SHP77 treated with DMSO at 0.1 percent for 48 hours (cell line): ENCODE measurements around the gene TMEM41A.

Experiments
- DNase-seq: peaks from one replicate; lab custom pipeline; 2025; lab: John Stamatoyannopoulos, UW

TMEM41A gene

DNA sequence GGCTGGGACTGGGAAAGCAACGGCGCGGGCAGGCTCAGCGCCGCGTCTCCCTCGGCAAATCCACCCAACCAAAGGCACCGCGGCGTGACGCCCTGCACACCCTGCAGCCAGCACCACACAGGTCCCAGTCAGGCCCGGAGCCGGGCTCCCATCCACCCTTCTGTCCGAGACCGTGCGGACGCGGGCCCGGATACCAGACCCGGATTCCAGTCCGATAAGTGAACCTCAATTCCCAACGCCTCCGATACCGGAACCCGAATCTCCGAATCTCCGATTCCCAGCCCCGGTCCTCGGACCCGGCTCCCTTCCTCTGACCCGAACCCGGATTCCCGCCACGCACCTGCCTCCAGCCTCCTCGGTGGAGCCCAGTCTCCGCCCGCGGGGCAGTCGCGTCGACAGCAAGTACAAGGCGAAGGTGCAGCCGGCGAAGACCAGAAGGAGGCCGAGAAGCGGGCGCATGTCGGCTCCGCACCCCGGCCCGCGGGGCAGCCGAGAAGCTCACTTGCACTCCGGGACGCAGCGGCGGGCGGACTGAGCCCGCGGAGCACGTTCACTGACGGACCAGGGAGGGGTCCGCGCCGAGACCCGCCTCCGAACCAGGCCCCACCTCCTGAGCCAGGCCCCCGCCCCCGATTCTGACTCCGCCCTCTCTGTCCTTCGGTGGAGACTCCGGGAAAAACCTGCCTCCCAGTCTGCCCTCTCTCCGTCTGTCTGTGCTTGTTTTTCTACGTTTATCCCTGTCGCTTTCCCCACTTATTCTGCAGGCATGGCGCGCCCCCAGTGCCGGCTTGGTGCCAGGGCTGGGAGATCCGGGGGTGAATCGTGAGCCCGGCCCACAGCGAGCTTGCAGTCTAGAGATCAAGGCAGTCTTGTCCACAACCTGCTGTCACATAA lies at the start of gene TMEM41A:
Gene TMEM41A, minus strand, starts transcription at position 533 of the 894 bp plus-strand sequence. Its CDS starts 74 bp downstream, at position 459.
- peak; percentile 56 for DNase-seq

DNA sequence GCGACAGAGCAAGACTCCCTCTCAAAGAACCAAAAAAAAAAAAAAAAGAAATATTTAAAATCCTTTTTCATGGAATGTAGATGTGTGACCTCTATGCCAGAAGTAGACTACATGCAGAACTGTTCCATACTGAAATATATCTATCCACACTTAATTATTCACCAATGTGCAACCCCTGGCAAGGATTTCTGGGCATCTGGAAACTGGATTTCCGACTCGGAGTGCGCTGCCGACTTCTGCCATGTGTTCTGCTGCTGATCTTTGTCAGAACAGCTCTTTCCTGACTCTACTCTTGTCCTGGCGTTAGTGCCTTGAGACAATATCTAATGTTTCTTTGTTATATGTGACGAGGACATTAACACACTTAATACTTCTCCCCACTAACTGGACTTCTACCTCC lies 41.9 kb upstream of the TMEM41A start:
- DNase-seq = no peak

DNA sequence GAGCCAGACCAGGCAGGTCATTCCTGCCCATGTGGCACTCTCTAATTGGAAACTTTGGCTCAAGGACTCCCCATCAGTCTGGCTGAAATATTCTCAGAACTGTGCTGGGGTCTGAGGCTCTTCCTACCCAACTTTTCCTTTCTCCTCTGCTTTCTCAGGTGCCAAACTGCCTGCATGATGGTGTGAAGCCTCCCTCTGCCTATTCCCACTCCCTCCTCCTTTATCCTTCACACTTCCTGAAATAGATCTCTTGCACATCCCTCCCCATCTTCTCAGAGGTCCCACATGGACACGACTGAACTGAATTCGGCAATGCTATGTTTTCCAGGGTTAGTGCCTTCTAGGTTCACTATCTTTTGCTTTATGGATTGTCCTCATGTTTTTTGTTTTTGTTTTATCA lies 41.1 kb upstream of the TMEM41A start:
- DNase-seq = no peak

DNA sequence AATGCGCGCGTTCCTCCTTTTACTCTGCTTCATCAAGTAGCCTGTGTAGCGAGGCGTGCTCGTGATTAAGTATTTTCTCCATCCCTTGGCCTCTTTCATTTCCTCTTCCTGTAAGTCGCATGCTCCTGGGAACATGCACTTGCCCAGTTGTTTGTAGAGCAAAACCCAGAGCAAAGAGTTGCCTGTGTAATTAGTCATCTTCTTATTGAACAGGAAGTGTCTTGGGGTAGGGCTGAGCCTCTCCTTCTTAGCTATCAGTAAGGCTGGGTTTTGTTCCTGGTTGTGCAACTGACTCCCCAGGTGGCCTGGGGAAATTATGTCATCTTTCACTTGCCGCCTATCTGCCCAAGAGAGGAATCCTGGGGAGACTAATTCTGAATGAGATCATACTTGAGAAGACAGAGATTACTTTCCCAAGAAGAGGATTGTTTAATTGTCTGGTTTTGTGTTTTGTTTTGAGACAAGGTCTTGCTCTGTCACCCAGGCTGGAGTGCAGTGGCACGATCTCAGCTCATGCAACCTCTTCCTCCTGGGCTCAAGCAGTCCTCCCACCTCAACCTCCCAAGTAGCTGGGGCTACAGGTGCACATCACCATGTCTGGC lies 38.6 kb upstream of the TMEM41A start:
- no peak for DNase-seq

DNA sequence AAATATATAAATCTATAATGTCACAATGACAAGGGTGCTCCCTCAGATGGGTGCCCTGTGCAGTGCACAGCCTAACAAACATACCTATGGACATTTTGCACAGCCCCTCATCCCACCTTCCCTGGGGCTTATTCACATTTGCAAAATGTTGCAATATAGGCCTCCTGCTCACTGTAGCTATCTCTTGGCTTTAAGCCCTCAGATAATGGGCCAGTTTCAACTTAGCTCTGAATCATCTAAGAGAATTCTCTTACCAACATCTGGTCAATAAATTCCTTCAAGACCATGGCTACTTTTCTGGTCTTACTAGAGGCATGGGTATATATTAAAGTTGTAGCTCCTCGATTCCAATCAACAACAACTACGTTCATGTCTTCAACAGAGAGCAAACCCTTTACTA lies 35.7 kb upstream of the TMEM41A start:
- DNase-seq = no peak

DNA sequence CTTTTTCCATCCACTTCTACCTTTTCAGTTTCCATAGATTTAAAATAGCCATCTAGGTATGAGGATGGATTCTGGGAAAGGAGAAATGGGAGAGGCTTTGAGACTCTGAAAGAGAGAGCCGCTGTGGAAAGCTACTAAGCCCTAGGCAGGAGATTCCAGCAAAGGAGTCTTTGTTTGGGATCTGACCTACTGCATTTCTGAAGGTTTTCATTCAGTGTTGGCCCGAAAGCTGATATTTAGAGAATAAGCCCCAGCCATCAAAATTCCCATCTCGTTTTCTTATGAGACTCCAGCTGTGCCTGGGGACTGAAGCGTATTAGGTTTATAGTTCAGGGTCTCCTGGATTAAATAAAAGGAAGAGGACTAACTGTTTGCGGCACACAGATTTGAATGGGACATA lies 34.1 kb upstream of the TMEM41A start:
- DNase-seq = no peak

DNA sequence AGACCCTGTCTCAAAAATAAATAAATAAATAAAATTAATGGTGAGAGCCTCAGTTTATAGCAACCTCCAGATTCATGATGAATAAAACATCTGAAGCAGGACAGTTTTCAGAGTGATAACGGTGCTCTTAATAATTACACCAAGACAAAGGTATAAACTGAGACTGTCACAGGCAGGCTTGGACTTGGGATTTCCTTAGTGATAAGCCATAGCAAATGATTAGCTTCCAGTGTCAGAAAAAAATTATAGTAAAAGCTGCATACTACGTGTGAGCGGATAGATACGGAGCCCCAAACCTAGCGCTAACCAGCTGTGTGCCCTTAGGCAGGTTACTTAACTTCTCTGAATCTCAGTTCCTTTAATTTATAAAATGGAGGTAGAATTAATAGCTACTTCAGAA lies 32.0 kb upstream of the TMEM41A start:
- no peak for DNase-seq

DNA sequence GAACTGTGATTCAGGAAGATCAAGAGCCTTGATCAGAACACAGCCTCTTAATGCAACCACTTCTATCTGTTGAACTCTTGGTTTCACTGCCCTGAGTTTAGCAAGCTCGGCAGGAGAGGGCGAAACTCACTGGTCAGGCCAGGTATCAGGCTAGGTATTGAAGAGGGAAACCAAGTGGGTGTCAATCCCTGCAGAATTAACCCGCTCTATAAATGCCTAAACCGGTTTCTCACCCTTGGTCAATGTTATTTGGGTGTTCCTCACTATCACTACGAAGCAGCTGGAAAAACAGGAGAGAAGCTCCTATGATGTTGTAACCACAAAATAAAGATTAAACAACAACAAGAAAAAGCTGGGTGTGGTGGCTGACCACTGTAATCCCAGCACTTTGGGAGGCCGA lies 29.7 kb upstream of the TMEM41A start:
- DNase-seq = no peak

DNA sequence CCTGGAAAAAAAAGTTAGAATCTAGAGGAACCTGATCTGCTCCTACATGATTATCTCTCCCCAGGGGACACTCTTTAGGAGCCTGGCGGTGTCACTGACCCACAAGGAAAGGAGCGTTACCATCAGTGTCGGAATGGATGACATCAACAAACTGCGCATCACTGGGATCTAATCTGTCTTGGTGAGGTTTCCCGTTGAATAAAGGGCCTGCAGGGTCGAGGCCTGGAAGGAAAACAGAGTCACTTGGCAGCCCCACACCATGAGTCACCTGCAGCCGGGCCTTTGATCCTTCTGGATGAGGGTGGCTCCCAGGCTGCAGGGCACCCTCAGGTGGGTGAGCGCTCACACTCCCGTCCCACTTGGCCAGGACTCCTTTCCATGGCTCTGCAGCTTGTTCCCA lies 28.5 kb upstream of the TMEM41A start:
- DNase-seq = no peak

DNA sequence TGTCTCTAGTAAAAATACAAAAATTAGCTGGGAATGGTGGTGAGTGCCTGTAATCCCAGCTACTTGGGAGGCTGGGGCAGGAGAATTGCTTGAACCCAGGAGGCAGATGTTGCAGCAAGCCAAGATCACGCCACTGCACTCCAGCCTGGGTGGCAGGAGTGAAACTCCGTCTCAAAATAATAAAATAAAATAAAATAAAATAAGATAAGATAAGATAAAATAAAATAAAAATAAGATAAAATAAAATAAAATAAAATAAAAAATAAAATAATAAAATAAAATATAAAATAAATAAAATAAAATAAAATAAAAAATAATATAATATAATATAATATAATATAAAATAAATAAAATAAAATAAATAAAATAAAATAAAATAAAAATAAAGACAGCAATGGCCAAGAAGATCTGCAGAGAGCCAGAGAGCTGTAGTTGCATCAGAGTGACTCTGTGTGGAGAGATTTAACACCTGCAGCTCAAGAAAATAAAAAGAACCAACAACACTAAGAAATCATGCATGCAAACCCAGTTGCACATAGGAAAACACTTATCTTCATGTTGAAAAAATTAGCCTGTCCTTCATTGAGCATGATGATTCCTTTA lies 27.6 kb upstream of the TMEM41A start:
- DNase-seq = no peak

DNA sequence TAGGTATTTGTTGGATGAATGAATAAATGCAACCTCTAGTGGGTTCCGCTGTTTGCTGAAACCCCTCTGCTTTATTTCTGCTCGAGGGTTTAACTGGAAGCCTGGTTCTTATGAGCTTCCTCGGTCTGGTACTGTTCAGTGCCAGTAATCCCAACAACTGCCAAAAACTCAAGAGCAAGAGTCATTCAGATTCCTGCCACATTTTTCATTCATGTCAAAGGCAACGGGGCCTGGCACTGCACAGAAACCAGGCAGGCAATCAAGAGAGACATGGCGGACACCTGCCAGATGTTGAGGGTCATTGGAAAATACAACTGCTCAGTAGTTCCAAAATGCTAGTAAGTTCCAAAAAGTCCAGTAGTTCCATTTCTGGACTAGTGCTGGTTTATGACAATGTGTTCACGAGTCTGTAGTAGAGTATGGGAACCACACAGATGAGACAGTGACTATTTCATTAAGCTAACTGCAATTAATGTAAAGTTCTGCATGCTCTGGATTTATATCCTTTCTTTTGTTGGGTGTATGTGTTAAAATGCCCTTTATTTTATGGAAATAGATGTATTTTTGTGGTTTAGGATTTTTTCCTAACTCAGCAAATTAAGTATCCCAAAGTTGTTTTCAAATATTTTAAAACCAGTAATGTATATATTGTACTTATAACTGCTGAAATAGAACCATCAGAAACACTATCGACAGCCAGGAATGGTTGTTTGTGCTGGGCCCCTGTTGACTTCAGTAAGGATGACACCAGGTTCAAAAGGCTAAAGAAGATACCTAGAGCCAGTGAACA lies 22.7 kb upstream of the TMEM41A start:
- DNase-seq = no peak

DNA sequence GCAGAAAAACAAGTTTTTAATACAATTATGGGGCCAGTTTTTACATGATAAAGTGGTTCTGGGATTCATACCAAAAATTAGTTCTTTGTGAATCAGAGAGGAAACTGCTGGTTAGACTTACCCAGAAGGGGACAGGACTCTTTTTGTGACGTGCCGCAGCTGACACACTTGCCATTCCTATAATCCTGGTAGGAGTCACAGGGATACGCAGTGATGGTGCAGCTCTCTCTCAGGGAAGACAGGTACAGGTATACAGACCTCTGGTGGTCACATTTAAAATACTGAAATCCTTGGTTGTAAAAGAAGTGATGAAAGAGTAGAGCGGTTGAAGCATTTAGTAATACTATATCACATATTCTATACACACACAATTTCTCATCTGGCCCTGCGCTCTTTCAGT lies 20.2 kb upstream of the TMEM41A start:
- no peak for DNase-seq

DNA sequence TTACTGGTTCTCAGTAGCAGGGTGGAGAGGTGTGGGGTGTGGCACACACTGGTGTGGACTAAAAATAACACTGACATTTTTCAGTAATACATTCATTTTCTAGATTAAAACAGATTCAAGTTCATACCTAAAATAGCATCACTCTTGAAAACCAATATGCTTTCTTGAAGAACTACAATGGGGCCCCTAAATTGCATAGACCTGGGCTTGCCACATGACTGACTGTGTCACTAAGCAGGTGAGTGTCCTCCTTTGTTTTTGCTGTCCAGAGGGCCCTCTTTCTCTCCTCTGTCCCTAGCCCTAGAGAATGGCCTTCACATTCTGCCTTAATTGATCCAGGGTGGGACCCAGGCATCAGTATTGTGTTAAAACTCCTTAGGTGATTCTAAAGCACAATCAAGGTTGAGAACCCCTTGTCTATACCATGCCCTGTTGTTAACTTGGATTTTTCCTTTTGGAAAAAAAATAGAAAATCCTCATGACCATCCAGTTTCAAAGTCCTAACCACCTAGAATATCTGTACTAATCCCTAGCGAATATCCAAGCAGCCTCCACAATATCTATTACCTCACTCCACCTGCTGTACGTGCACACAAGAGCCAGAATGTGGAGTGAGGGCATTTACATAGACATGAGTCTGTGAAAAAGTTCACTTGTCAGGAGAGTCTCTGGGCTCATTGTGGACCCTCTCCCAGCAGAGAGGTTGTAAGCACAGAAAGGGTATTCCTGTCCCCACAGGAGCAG lies 18.7 kb upstream of the TMEM41A start:
- no peak for DNase-seq

DNA sequence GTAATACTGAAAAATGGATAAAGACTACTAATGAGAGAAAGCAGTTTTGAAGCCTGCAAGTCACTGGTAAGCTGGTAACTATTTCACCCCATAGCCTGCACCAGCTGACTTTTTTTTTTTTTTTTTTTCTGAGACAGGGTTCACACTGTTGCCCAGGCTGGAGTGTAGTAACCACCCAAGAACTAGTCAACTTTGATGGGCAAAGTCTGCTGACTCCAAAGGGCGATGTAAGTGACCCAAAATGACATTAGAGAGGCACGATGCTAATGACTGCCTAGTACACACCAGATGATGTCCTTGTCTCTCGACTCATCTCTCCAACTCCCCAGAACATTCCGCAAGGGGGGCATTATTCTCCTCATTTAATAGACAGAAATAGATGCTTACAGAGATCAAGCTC lies 12.9 kb upstream of the TMEM41A start:
- no peak for DNase-seq

DNA sequence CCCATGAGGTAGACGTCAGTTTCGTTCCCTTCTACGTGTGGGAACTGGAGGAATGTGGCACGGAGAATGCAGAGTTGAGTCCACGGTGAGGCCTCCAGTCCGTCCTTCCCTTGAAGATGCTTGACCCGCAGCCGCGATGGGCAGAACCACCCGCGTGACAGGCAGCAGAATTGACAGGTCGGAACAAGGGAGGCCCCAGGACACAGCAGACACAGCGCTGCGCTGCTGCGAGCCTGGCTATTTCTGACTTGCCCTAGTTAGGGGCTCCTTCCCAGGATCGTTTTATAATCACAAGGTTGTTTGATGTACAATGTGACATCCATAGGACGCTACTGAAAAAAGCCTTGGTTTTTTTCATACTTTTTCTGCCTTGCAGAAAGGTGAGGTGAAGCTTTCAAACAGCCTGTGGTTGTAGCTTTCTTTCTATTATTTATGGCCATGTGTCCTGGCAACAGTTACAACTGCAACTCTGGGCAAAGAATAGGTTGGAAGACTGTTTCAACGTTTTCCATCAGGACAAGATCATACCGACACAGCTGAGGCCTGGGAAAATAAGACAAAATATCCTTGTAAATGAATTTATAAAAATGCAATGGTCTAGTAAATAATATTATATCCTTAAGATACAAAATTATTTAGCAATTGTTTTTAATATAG lies 9.6 kb upstream of the TMEM41A start:
- no peak for DNase-seq

DNA sequence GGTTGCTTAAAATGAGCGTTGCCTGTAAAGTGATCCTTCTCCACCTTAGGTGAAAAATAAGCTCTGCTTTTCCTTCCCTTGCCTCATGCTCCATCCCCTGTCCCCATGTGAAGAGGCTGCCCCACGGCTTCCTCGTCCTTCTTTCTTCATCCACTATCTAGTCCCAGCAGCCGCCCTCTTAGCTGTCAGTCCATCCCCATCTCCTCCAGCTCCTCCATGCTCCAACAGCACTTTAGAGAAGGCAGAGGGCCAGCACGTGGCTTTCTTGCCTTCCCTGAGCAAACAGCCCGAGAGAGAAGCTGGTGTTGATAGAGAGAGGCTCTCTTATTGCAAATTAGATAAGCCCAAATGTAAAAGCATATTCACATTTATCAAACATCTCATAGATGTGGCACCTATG lies 9.0 kb upstream of the TMEM41A start:
- DNase-seq = no peak

DNA sequence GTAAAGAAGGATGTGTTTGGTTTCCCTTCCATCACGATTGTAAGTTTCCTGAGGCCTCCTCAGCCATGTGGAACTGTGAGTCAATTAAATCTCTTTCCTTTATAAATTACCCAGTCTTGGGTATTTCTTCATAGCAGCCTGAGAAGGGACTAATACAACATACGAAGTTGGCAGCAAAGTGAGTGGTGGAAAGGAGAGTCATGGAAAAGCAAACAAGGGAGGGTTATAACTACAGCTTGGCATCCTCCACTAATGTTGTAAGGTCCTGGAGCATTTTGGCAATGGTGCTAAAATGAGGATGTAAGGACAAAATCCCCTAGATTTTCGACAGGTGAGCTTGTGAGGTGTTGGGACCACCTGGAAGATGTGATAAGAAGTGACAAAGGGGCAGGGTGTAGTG lies 5.8 kb upstream of the TMEM41A start:
- no peak for DNase-seq

DNA sequence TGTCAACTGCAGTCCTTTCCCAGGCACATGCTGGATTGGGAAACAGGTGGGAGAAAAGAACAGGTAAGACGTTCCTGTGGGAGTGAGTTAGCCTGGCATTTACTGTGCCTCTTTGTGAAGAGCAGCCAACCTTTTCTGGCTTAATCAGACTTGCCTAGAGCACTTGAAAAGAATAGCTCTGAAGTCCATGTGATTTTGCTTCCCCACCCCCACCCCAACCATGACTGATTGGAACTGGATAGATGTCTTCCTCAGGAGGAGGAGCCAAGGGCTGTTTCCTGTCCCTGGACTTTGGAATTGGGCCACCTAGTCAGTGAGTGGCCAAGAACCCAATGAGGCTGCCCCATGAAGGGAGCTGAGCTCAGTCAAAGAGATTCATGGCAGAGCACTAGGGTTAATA lies 4.7 kb upstream of the TMEM41A start:
- DNase-seq = no peak

DNA sequence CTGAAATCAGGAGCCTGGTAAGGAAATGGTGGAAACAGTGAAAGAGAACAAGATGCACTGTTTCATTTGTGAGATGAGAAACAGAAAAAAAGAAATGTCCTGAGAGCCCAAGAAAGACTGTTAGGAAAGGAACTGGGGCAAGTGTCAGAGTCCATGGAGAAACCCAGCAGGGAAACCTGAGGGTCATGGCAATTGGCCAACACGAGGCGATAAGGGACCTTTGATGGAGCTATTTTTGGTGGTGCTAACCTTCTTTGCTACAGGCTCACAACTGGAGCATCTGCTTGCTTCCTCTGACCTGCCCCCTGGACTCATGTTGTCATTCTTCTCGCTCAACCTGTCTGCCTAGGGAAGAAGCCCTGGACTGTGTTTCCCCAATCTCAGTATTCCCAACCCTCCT lies 4.2 kb upstream of the TMEM41A start:
- DNase-seq = no peak

DNA sequence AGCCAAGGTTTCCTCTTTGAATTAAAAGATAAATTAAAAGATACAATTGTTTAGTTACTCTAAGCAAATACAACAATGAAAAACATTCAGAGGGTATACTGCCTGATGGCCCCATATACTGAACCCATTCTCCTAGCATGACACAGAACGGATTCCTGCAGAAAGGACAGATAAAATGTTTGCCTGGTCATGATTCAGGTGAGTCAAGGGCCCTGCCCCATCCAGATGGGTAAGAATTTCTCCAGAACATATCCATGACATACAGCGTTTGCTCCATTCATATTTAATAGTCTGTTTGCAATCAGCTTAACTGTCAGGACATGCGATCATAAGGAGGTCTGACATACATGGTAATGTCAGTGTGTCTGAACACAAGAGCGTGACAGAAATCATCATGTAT lies 8.6 kb downstream of the TMEM41A start:
- DNase-seq = no peak

DNA sequence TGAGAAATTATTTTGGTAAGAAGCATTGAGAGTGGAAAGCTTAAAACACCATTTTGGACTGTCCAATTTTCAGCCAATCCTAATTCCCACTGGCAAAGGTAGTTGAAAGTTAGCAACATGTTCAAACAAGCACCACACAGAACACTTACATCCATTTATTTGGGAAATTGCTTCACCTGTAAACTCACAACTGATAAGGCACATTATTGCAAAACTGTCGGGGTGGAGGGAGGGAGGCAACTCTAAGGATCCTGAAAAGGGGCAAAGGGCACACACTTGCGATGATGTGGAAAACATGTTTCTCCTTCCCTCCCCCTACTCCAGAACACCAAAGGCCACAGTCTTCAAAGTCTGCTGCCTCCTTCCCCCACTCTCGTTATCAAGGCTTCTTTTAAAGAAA lies 9.4 kb downstream of the TMEM41A start:
- no peak for DNase-seq
